ENCODE results near the gene NPIPA8.
"Not testable (repeated sequence)": the region's sequence is repeated elsewhere in the genome, so short reads cannot be mapped to it uniquely, and the experiment has no call there.

NPIPA8 gene

DNA sequence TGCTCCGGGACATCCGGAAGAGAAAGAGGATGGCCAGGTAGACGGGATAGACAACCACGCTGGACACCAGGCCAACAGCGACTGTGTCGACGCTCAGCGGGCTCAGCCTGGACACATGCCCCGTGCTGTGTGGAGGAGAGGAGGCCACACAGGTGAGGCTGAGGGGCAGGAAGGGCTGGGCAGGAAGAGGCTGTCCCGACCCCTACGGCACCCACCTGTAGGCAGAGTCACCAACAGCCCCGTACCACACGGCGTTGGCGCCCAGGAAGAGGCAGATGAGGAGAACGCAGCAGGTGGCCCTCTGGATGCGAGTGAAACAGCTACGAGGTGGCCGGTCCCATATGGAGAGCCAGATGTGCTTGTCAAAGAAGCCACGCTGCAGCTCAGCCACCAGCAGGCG is at the start of gene NPIPA8:
Gene NPIPA8, minus strand, starts transcription at position 101 of the 400 bp plus-strand sequence. CDS start 4,074 bp downstream, outside the sequence.
- DNase-seq: not testable (repeated sequence)

GRCh38 chr16:18385285-18385684 is 48.7 kb upstream of the NPIPA8 start:
- DNase-seq: not testable (repeated sequence)

DNA sequence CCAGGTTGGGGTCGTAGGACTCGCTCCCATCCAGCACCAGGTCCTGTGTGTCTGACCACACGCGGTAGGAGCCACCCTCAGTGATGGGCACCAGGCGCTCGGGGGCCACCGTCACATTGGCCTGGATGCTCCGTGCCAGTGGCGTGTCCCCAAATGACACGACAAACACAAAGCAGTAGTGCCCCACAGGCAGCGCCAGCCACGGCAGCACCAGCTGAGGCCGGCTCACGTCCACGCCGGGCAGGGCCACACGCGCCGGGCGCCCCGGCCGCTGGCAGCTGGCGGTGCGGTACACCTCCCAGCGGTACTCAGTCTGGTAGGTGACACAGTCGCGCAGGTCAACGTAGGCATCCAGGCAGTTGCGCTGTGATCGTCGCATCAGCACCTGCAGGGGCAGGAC is 48.3 kb upstream of the NPIPA8 start:
- DNase-seq: not testable (repeated sequence)

- not testable (repeated sequence) for DNase-seq
These were observed 47.6 kb upstream of the NPIPA8 start for GRCh38 chr16:18384098-18384636.

GRCh38 chr16:18382696-18383095 is 46.2 kb upstream of the NPIPA8 start:
- DNase-seq: not testable (repeated sequence)

DNA sequence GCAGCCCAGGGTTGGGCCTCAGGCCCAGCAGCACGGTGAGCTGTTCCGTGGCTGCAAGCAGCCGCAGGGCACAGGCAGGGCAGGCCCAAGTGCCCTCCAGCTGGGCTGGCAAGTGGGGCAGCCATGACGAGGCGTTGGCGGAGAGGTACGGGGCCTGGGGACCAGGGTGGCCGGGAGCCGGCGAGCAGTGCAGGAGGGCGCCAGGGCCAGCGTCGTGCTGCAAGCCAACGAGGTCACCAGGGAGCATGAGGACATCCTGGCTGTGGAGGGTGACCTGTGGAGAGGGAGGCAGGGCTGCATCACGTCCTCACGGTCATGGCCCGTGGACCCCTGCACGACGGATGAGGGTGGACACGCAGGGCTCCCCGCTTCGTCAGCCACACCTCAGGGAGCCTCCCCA is 11.2 kb upstream of the NPIPA8 start:
- DNase-seq: not testable (repeated sequence)

DNA sequence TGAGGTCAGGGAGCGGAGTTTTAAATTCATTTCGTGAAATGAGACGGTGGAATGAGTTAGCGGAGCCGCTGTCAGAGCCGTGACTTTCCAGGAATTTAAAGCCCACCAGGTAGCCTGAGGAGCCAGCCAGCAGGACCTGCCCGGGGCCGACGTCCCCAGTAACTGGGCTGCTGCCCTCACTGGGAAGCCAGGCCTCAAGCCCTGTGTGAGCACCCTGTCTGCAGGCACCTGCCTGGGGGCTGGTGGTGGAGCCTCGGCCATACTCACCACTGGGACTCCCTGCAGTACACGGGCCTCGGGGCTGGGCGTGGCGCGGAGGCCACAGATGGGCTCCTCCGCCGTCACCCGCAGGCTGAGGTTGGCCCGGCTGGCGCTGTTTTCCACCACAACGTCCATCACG is 10.5 kb upstream of the NPIPA8 start:
- not testable (repeated sequence) for DNase-seq

- DNase-seq: not testable (repeated sequence)
These were observed 8.1 kb upstream of the NPIPA8 start for GRCh38 chr16:18344634-18345033.

GRCh38 chr16:18341986-18342385 is 5.5 kb upstream of the NPIPA8 start:
- not testable (repeated sequence) for DNase-seq

DNA sequence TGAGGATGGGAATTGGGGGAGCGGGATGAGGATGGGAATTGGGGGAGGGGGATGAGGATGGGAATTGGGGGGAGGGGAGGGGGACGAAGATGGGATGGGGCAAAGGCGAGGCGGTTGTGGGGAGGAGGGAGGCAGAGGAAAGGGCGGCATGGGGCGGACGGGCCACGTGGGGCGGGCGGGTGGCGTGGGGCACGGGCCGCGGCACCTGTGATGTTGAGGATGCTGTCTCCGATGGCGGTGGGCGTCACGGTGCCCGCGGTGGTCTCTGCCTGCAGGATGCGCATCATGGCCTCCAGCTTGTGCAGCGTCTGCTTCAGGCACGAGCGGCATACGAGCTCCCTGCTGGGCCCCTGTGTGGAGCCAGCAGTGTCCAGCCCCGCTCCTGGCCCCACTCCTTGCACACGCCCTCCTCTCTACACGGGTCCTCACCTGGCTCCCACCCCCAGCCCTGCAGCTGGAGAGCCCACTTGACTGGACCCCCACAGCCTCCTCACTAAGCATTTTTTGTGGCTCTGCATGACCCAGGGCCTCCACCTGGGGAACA is 5.0 kb upstream of the NPIPA8 start:
- not testable (repeated sequence) for DNase-seq

DNA sequence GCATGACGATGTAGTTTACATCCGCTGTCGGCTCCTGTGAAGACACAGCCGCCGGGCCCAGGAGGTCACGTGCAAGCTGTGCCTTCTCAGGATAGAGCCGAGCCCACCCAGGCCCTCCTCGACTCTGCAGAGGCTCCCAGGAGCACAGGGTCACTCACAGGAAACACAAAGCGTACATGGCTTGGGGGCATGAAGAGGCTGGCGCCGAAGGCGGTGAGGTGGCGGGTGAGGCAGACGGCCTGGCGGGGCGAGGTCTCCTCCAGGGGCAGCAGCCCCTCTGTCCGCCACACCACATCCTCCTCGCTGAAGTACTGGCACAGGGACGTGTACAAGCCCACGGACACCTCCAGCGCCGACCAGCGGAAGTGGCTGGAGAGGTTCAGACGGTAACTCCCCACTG is 2.7 kb upstream of the NPIPA8 start:
- DNase-seq: not testable (repeated sequence)

- not testable (repeated sequence) for DNase-seq
These were observed 24.7 kb downstream of the NPIPA8 start for GRCh38 chr16:18311811-18312210.

DNA sequence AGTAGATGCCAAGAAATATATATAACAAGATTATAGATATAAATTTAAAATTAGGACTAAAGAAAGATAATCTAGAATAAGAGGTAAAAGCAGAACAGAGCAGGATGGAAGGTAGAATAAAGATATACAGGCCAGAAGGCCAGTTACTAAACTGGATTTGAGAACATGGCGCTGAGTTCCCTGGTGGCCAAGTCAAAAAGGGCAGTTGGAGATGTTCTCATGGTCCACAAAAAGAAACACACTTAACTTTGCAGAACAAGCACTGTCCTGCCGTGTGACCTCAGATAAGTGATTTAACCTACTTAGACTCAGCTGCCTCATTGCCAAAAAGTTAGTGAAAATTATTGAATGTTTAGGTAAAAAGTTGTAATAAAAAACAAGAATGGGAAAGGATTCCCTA is 27.4 kb downstream of the NPIPA8 start:
- not testable (repeated sequence) for DNase-seq

GRCh38 chr16:18307241-18307640 is 29.3 kb downstream of the NPIPA8 start:
- DNase-seq: not testable (repeated sequence)

DNA sequence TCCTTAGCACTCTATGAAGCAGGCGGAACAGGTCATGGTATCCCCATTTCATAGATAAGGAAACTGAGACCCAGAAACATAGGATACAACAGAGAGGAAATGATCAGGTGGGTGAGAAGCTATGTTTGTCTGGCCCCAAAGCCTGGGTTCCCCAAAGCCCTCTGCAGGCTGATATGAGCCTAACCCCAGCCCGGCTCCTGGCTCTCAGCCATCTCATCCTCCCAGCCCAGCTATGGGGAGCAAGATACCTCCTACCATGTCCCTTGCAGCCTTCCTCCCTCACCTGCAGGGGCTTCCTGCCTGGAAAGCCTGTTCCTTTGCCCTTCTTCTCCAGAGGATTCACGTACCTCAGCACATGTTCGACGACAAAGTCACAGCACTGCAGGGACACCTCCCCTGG is 30.5 kb downstream of the NPIPA8 start:
- DNase-seq: not testable (repeated sequence)

DNA sequence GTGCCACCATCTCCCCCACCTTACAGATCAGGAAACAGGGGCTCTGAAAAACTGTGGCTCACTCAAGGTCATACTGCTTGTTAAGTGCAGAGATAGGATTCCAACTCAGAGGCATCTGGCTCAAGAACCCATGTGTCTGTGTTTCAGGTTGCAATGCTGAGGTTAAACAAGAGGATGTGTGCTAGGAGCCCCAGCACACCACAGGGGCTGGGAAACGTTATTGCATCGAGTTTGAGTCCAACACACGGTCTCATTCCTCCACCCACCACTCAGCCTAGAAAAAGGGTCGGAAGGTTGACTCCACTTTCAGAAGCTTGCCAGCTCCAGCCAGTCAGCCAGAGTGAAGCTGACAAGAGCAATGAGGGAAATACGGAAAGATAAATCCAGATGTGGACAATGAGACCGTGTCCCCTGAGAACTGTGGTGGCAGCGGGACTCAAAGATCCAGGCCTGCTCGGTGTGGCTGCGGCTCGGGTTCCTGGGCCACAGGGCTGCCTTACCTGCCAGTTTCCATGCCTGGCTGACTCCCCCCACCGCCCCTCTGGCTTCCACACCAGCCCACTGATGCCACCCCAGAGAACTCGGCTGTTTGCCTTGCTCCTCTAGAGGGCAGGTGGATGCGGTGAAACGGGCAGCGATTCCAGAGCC is 33.4 kb downstream of the NPIPA8 start:
- not testable (repeated sequence) for DNase-seq

DNA sequence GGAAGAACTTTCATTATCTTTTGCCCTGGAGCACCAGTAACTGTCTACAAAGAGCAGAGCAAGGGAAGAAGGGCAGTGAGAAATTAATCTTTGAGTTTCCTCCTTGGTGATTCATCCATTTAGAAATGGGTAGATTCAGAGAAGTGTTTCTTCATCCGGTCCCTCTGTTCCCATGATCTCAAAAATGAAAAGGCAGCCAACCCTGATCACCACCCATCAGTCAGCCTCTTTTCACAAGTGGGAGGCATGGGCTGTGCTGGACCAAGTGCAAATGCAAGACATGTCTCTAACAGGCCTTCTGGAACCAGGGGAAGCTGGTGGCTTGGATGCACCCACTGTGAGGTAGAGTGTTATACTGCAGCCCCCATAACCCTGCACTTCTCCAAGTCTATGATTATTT is 38.8 kb downstream of the NPIPA8 start:
- DNase-seq: not testable (repeated sequence)

- not testable (repeated sequence) for DNase-seq
These were observed 39.6 kb downstream of the NPIPA8 start for GRCh38 chr16:18296931-18297330.

DNA sequence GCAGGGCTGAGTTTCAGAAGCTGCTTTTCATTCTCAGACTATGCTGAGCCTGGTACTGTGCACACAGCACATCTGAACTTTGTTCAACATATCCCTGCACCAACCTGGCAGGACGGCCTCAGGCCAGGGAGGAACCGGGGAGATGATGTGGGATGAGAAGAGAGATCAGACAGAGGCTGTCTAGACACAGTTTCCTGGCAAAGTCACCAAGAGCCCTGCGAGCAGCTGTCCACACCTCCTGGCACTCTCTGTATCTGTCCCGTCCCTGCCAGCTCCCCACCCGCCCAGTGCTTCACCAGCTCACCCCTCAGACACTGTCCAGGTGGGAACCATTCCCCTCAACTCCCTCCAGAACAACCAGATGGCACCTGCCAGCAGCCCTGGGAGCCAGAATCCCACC is 42.2 kb downstream of the NPIPA8 start:
- DNase-seq: not testable (repeated sequence)

- not testable (repeated sequence) for DNase-seq
These were observed 43.1 kb downstream of the NPIPA8 start for GRCh38 chr16:18293337-18293956.

DNA sequence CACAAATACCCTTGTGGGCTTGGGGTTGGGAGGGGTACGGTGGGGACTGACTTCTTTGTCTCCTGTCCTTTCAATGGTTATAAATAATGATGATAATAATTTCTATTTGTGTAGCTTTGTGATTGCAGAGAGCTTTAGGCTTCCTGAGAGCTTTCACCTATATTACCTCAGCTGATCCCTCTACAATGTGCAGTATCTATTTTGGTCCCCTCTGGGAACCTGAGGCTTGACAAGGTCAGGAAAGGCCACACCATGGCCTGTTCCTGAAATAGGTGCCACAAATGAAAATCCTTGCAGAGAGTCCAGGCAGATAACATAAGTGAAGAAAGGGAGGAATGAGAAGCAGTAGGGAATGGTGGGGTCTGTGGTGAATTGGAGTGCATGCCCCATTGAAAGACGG is 45.6 kb downstream of the NPIPA8 start:
- not testable (repeated sequence) for DNase-seq

DNA sequence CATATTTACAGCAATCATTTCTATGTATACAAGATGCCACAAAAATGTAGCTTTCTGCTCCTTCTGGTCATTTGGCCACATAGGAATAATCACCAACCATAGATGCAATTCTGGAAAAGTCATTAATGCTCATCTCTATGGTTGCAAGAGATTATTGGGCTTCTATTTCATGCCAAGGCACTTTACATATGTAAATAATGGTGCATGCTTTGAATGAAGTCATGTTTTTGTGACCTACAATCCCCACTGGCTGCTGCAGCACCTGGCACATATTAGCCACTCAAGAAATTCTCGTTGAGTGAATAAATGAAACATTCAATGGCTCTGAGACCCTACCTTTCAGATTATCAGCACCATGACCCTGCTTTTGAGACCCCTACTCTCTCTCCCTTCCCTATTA is 50.2 kb downstream of the NPIPA8 start:
- DNase-seq: not testable (repeated sequence)

- DNase-seq: not testable (repeated sequence)
These were observed 56.2 kb downstream of the NPIPA8 start for GRCh38 chr16:18280319-18280718.

DNA sequence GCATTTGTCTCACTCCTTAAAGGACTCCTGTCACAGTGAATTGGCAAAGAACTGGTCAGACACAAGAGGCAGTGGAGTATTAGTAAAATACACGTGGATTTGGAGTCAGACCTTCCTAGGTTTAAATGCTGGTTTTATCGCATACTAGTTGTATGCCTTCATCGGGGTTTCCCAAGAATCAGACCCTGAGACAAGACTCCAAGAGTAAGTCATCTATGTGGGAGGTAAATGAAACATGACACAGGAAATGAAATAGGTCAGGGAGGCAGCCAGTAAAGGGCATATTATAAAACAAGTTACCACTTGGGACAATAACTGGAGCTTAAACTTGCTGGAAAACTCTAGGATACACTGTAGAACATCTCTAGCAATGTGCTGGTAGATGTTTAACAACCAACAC is 59.8 kb downstream of the NPIPA8 start:
- DNase-seq: not testable (repeated sequence)

Data from NCI-H146 (cell line).